Measurements from ENCODE around the gene ATP8A1.
"Not testable (repeated sequence)": the region's sequence is repeated elsewhere in the genome, so short reads cannot be mapped to it uniquely, and the experiment has no call there.

The ATP8A1 gene

GRCh38 chr4:42461216-42461615, 195.7 kb downstream of the ATP8A1 start:
- not testable (repeated sequence) for DNase-seq

- no peak for DNase-seq
Observed at GRCh38 chr4:42460043-42460442, 196.9 kb downstream of the ATP8A1 start.

GRCh38 chr4:42458657-42459056, 198.2 kb downstream of the ATP8A1 start:
- DNase-seq: no peak

GRCh38 chr4:42454755-42455420, 202.0 kb downstream of the ATP8A1 start:
- DNase-seq: no peak

DNA sequence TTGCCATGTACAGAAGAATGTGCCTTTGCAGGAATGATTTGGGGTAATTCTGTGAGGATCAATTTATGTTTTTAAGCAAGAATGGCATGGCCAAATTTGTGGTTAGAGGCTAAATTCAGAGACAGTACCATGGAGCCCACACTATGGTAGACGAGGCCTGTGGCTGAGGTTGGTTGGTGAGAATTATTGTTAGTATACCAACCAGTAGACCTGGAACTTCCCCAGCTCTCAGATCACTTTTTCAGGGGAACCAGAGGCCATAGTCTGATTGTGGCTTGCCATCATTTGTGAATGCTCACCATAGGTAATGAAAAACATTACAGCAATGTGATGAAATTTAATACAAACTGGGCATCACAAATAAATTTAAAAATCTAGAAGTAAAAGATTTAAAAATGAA, 203.3 kb downstream of the ATP8A1 start:
- no peak for DNase-seq

DNA sequence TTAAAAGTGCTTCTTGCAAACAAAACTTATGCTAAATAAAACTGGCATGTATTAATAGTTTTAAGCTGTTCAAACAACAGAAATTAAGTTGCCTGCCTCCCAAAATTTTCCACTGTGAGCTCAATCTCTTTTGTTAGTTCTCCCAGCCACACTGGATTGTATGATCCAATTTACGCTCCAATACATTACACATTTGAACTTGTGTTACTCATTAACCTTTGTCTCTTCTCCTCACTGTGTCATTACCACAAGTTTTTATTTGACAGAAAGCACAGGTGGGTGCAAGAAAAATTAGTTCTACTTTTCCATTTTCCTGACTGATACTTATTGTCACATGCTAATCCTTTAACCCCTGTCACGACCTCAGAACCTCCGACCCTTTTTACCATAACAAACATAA, 204.1 kb downstream of the ATP8A1 start:
- no peak for DNase-seq

GRCh38 chr4:42446823-42447222, 210.1 kb downstream of the ATP8A1 start:
- no peak for DNase-seq

DNA sequence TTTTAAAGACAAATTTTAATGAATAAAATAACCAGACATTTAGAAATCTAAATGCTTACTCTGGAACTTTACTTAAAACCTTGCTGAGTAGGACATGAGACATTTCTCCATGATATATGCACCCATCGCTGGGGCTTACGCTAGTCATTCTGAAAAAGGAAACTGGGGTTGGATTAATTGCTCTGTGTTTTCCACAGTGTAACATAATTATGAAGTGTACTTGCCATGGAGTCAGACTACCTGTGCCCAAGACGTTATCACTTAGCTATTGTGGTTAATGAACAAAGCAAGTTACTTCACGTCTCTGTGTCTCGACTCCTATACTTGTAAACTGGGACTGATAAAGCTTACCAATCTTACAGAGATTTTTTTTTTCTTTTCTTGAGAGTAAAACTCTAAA, 211.9 kb downstream of the ATP8A1 start:
- no peak for DNase-seq

DNA sequence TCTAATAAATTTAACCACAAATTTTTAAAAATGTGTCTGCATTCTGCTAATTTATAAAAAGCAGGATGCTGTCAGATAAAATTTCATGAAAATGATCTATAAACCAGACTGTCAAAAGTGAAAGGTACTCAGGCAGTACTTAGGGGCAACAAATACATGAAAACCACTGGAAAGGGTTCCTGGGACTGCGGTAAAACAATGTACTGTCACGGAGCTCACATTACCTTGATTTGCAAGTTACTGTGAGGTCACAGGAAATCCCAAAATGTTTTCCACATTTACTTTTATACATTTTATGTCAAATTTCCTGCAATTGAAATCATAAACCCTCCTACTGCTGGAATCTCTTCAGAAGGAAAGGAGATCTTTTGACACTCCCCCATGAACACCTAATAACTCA, 214.3 kb downstream of the ATP8A1 start:
- no peak for DNase-seq

GRCh38 chr4:42440083-42440482, 216.8 kb downstream of the ATP8A1 start:
- no peak for DNase-seq

DNA sequence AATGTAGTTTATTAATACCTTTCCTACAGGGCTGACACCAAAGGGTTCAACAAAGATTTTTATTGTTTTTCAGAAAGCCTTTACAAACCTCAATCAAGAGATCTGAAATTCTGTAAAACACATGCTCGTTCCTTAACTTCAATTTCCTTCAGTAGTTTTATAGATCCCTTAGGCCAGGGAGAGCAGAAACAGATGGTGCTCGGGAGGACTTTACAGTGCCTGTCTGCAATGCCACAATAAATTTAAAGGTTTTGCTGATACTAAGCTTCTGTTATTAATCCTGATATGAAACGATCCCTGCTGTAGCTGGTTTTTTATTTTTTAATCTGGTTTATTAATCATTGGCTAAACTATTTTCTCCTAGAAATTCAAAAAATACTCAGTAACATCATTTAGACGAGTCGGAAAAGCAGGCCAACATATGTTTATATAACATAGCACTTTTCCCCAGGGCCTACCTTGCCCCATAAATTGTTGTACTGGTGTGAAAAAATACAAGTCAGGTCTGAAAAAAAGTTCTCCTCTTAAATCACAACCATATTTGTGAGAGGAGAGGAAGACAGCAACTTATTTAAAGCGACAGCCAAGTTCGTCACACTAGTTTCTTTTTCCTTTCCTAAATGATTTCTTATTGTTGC, 219.9 kb downstream of the ATP8A1 start:
- DNase-seq: no peak

DNA sequence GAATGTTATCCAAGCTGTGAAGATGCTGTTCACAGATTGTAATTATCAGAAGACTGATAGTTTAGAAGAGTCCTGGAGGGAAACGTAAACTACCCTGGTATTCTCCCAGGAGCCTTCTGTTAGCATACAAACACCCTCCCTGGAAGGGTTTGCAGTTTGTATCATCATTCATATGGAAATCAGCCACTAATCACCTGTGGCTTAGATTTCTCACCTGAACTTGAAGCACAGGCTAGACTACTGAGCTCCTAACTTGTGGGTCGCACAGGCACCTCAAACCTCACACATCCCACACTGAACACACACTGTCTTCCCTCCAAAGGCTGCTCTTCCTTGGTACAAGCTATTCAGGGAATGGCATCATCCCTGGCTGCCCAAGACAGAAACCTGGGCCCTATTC, 228.9 kb downstream of the ATP8A1 start:
- DNase-seq: no peak

- no peak for DNase-seq
Observed at GRCh38 chr4:42425146-42426065, 231.5 kb downstream of the ATP8A1 start.

DNA sequence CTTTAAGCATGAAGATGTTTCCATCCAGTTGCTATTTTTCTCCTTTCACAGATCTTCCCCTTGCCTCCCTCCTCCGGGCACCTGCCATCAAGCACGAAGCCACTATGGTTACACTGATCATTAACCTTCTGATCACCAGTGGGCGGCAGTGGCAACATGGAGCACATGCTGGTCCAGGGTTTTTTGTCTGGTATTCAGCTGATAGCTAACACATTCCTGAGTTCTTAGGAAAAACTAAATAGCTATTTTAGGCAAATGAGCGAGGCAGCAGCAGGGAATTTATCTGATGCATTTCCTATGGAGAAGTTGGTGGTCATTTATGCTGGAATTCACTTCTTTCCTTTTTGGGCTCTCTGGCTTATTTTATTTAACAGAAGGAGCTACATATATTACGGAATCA, 236.8 kb downstream of the ATP8A1 start:
- DNase-seq: no peak

- no peak for DNase-seq
Observed at GRCh38 chr4:42417550-42417949, 239.4 kb downstream of the ATP8A1 start.

DNA sequence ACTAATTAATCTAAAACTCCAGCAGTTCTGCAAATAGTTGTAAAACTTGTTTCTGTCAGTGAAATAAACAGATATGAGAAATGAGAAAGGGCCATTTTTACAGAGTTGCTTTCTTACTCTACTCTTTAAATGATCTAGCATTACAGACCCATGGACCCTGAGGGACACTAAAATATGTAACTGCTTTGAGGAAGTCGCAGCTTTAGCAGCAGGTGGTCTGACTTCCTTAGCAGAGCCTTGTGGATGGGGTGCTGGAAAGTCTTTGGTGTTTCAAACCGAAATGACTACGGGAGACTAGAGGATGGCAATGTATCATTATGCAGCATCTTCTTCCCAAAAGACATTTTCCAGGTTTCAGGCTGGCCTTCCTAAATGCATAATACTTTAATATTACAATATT, 240.9 kb downstream of the ATP8A1 start:
- DNase-seq: no peak

GRCh38 chr4:42415281-42415680, 241.6 kb downstream of the ATP8A1 start:
- DNase-seq: no peak

- DNase-seq: no peak
Observed at GRCh38 chr4:42412251-42412650, 244.7 kb downstream of the ATP8A1 start.

DNA sequence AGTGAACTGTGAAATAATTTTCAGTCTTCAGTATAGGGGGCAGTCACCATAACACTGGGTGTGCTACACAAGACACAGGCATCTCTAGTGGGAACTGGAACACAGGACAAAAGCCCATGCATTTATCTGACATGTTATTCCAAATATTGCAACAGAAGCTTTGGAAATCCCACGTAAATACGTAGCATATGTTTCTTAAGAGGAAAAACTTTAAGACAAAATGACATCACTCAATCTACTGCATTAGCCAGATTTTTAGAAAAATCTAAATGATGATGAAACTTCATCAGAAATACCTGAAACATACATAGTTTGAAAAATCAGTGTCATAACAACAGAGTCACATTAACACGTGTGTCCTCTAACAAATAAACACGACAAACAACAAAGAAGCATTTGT, 245.1 kb downstream of the ATP8A1 start:
- DNase-seq: no peak

- no peak for DNase-seq
Observed at GRCh38 chr4:42410446-42410845, 246.5 kb downstream of the ATP8A1 start.

DNA sequence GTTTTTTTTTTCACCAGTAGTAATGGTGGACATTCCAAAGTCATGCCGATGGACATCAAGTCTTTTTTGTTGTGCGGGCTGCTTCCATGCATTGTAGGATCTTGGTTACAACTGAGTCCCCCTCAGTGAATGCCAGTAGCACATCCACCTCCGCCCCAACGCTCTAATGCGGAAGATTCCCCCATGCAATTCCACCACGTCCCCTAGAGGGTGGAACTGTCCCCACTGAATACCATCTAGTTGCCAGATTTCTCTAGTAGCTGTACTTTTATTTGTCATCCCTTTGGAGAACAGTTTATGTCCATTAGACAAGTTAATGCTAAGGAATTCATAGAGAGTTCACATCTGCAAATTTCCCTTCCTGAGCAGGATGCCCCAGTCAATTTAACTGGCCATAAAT, 252.9 kb downstream of the ATP8A1 start:
- DNase-seq: no peak

DNA sequence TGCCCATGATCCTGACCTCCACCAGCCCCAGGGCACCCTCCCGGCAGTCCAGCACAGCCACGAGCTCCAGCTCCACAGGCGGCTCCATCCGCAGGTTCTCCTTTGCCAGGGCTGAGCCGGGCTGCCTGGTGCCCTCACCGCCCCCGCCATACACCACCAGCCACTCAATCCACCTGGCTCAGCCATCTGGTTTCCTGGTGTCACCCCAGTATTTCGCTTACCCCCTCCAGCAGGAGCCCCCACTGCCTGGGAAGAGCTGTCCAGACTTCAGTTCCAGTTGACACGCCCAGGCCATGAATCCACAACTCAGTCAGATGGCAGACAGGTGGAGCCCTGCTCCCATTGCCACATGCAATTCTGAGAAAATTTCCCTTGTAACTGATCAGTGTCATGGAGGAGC, 255.7 kb downstream of the ATP8A1 start:
- DNase-seq: no peak

DNA sequence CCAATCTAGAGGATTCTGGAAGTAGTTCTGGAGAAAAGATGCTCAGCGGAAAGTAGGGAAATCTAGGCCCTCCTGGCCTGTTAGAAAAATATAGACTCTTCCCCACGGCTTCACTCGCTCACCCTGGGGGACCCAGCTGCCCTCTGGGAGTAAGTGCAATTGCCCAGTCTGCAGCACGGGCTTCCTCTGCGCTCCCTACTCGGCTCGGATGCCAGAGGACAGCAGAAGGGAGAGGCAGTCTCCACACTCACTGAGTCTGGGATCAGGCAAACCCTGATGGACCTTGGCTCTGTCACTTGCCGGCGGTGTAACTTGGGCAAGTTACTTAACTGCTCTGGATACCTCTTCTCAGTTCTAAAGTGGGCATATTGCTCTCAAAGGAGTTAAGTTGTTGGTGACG, 257.5 kb downstream of the ATP8A1 start:
- DNase-seq: no peak

GRCh38 chr4:42398871-42399331, 258.0 kb downstream of the ATP8A1 start:
- DNase-seq: peak; percentile 12

Data from NCI-H1092 treated with DMSO at 0.1 percent for 48 hours (cell line).